Stimulated activated naive CD8-positive, alpha-beta T cell treated with anti-CD3 and anti-CD28 coated beads, Interleukin-15, Interleukin-2, amounts not matched to agents 100 U/mL and 50 U/mL, for 24 hours (primary cell): ENCODE measurements around the gene FHOD3.

Experiments used
- ATAC-seq: fragments of 150-1000 bp; cut with Tn5 transposase; one replicate; pipeline ENCODE4 v1.10.0; 2021
- DNase-seq: peaks from one replicate; pipeline ENCODE4 v3.0.0; 2021

Gene FHOD3

GRCh38 chr18:36411745-36412168, 114.2 kb downstream of the FHOD3 start:
- DNase-seq (no peak), ATAC-seq (no peak)

GRCh38 chr18:36412778-36413177, 115.3 kb downstream of the FHOD3 start:
- ATAC-seq, result no peak
- DNase-seq, result no peak

DNA sequence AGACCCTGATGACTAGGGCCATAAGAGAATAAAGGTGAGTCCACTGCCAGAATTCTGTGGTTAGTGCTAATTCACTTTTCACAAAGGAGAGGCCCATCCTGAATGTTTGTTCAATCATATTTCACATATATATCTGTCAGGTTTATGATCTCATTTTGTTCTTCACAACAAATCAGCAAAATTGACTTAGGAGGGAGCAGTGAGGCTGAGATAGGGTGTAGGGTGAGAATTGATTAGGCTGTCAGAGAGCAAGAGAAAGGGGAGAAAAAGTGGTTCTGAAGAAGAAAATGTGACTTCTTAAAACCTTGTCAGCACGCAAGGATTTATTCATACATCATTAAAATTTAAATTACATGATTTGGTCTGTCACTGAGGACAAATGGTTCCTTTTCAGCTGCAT, 117.7 kb downstream of the FHOD3 start:
- DNase-seq (no peak), ATAC-seq (no peak)

DNA sequence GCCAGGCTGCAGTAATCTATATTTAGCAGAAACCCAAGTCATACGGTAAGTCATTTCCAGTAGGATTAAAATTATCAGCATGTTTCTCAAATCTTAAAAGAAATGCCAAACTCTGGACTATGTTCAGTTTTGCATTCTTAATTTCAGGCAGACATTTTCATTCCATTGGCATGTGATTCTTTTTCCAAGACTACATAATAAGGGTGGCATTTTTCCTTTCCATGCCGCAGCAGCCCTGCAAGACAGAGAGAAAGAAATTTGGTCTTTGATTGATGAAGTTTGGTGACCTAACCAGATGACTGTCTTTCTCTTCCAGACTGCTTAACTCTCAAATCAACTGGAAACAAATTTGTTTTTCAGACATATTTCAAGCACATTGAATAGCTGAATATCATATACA, 118.1 kb downstream of the FHOD3 start:
- DNase-seq (no peak), ATAC-seq (no peak)

DNA sequence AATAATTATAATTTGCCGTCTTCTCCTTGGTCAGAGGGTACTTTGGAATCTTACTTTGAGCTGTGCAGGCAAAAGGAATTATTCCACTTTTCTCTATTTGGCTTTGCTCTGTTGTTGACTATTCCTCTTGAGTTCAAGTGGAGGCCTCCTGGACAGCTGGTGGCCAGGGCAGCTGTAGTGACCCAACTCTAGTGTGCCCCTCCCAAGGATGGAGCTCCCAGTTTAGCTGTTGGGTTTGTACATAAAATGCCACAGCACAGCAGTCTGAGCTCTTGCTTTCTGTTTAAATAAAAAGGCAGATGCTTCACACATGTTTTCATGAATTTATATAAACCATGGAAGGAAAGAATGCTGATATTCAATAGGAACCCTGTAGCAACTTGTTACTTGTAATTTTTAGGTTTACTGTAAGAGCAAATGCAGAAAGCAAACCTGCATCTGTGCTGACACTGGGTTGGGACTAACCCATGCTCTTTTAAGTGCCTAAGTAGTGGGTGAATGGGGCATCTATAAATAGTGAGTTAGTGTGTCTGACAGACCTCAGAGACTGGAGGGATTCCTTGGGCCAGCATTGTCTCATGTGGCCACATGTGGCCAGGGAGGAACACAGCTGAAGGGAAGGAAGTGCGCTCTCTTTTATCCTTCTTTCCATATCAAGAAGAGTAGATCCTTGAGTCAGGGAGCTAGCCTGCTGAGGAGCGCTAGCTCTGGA, 121.8 kb downstream of the FHOD3 start:
- ATAC-seq (no peak), DNase-seq (no peak)

GRCh38 chr18:36419900-36420531, 122.5 kb downstream of the FHOD3 start:
- ATAC-seq (peak; percentile 75), DNase-seq (no peak)

GRCh38 chr18:36420826-36421225, 123.3 kb downstream of the FHOD3 start:
- no peak for ATAC-seq
- DNase-seq, result no peak

- ATAC-seq (no peak), DNase-seq (no peak)
These were observed 127.2 kb downstream of the FHOD3 start for GRCh38 chr18:36424741-36425142.

- no peak for ATAC-seq
- no peak for DNase-seq
These were observed 129.9 kb downstream of the FHOD3 start for GRCh38 chr18:36427369-36427768.

DNA sequence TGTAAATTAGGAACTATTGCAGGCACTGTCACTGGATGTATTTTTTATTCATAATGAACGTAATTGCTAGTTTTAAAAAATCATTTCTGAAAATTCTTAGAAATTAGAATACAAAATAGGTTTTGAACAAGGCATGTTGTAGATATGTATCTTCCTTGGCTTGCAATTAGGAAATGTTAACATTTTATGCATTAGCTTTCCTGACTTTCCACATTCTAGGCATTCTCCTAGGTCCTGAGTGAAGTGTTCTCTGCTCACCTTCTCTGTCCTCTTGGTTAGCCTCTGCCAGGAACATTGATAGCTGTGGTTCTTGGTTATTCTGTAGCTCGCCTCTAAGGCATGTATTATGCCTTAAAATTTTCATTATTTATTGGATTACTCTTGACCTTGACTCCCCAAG, 130.3 kb downstream of the FHOD3 start:
- DNase-seq (no peak), ATAC-seq (no peak)

DNA sequence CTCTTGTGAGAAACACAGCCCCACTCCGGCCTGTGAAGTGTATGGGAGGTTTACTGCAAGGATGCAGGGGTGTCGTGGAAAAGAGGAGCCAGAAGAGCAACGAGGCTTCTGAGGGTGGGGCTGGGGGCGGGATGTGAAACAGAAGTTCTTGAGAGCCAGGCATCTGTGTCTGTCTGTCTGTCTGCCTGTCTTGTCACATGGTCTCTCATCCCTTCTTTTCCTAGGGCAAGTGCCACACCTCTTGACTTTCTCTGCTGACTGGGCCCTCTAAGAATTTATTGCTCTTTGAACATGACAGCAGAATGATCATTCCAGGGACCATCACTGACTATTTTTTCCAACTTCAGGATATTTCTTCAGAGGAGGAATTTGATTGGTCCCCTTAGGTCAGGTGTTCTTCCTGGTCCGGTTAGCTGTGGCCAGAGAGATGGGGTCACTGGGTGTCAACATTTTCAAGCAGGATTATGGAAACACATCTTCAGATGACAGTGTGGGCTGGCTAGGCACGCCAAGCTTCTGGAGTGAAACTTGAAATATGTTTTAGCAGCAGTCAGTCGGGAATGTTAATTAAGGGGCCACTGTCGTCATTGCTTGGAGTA, 131.0 kb downstream of the FHOD3 start:
- DNase-seq (no peak), ATAC-seq (no peak)

- DNase-seq, result no peak
- no peak for ATAC-seq
These were observed 135.5 kb downstream of the FHOD3 start for GRCh38 chr18:36432880-36433555.

DNA sequence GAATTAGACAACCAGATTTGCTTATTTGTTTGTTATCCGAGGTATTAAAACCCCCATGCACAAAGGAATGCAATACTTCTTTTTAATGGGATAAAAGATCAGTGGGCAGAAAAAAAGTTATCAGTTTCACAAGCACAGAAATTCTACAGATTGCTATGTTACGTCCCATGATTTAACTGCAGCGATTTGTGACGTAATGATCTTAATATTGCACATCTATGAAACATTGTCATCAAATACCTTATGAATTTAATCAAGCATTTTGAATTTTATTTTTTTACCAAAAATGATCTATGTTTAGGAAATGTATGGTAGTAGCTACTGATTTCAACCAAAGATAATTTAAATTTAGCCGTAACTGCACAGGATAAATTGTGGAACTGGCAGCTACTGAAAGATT, 138.9 kb downstream of the FHOD3 start:
- DNase-seq (no peak), ATAC-seq (no peak)

DNA sequence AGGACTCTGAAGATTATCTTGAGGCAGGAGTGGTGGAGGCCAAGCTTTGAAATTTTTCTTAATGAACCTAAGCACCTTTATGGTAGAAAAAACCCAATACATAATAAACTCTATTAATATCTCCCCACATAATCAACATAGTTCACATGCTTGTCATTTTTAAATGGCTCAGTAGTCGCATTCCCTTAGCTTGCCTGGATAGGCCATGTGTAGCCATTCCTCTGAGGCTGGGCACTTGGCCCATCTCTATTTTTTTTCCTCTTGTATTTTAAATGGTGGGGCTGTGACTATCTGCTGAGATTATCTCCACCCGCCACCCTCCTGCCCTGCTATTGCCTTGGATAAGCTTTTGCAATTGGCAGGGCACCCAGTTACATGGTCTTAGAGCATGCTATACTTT, 143.1 kb downstream of the FHOD3 start:
- DNase-seq, result no peak
- ATAC-seq, result no peak

- DNase-seq, result no peak
These were observed 144.1 kb downstream of the FHOD3 start for GRCh38 chr18:36441426-36442240.

GRCh38 chr18:36442717-36443116, 145.2 kb downstream of the FHOD3 start:
- no peak for ATAC-seq
- no peak for DNase-seq

More at GRCh38 chr18:36441426-36442240, 144.1 kb downstream of the FHOD3 start:
- ATAC-seq, result no peak

DNA sequence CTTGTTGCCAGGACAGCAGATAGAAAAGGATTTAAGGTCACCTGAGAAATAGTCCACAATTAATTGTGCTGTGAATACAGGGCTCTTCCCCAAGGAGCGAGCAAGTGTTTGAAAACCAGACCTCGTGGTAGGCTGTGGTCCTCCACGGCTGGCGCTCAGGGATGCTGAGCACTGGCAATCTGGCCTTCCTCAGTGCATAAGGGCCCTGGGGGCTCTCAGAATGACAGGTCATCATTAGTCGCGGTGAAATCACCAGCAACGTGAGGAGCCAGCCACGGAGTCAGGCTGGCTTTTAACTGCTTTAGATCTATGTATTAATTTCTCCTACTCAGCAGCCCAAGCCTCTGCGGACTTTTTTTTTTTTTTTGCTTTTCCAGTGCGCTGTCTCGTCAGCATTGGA, 148.5 kb downstream of the FHOD3 start:
- DNase-seq (no peak), ATAC-seq (no peak)

DNA sequence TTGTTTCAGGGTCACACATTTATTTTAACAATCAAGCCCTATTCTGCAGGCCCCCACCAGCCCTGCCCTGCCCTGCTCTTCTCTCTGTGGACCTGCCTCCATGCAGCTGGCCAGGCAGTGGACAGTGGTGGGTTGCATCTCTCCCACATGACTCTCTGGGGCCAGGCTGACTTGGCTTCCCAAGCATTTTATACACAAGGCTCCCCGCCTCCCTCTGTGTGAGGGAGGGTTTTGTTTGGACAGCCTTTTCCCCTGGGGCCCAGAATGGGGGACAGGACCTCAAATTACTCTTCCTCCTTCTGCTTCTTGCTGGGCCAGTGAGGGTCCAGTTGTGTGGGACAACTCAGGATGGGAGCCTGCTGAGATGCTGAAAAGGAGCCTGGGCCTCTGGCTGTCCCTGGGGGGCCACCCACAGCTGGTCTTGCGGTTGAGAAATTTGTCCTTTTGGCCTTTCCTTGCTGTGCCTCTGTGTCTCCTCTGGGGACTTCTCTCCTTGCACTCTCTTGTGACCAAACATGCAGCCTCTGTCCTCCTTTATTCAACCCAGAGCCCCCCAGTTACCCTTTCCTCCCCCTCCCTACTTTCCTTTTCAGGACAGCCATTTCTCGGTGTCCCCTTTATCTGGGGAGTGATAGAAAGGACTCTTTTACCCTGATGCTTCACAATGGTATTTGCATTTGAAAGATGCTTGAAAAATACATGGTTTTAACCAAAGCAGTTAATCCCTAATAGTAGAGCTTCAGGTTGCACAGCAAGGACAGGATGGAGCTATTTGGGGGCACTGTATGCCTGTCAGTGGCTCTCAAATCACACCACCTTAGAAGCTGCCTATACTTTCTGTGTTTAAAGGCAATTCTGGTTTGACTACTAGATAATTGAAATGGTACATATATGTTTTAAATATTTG, 151.1 kb downstream of the FHOD3 start:
- no peak for ATAC-seq
- no peak for DNase-seq

- DNase-seq (no peak), ATAC-seq (no peak)
These were observed 151.9 kb downstream of the FHOD3 start for GRCh38 chr18:36449451-36449850.

- DNase-seq (no peak), ATAC-seq (no peak)
These were observed 152.8 kb downstream of the FHOD3 start for GRCh38 chr18:36450264-36450663.
